Hematopoietic multipotent progenitor cell treated with erythropoietin and hydrocortisone succinate and interleukin-3 and kit ligand, for 4 days (in vitro differentiated cells): ENCODE data around the gene CDRT15.
"Not testable (repeated sequence)": the region's sequence is repeated elsewhere in the genome, so short reads cannot be mapped to it uniquely, and the experiment has no call there.

ENCODE experiments used
- DNase-seq: peaks from one replicate; pipeline ENCODE4 v3.0.0-alpha.2; 2015

Gene CDRT15

GRCh38 chr17:14205992-14206461 lies 30.6 kb downstream of the CDRT15 start:
- peak; percentile 18 for DNase-seq

GRCh38 chr17:14205380-14205779 lies 31.3 kb downstream of the CDRT15 start:
- no peak for DNase-seq

- DNase-seq = no peak
Observed at GRCh38 chr17:14204546-14204945, 32.1 kb downstream of the CDRT15 start.

GRCh38 chr17:14204084-14204483 lies 32.6 kb downstream of the CDRT15 start:
- DNase-seq = peak; percentile 43

- peak; percentile 80 for DNase-seq
Observed at GRCh38 chr17:14203388-14203787, 33.3 kb downstream of the CDRT15 start.

GRCh38 chr17:14202388-14203166 lies 34.1 kb downstream of the CDRT15 start:
- DNase-seq = no peak

GRCh38 chr17:14201988-14202380 lies 34.7 kb downstream of the CDRT15 start:
- DNase-seq = no peak

GRCh38 chr17:14201021-14201987 lies 35.4 kb downstream of the CDRT15 start:
- peak; percentile 74 for DNase-seq

GRCh38 chr17:14200354-14200753 lies 36.3 kb downstream of the CDRT15 start:
- no peak for DNase-seq

GRCh38 chr17:14199601-14200000 lies 37.1 kb downstream of the CDRT15 start:
- peak; percentile 65 for DNase-seq

GRCh38 chr17:14198575-14198974 lies 38.1 kb downstream of the CDRT15 start:
- no peak for DNase-seq

- no peak for DNase-seq
Observed at GRCh38 chr17:14198013-14198412, 38.6 kb downstream of the CDRT15 start.

- no peak for DNase-seq
Observed at GRCh38 chr17:14197586-14197985, 39.1 kb downstream of the CDRT15 start.

- no peak for DNase-seq
Observed at GRCh38 chr17:14197057-14197456, 39.6 kb downstream of the CDRT15 start.

- DNase-seq = peak; percentile 25
Observed at GRCh38 chr17:14196377-14196997, 40.2 kb downstream of the CDRT15 start.

GRCh38 chr17:14192636-14193344 lies 43.9 kb downstream of the CDRT15 start:
- DNase-seq = not testable (repeated sequence)

- DNase-seq = not testable (repeated sequence)
Observed at GRCh38 chr17:14192039-14192438, 44.6 kb downstream of the CDRT15 start.

- DNase-seq = not testable (repeated sequence)
Observed at GRCh38 chr17:14191469-14191868, 45.2 kb downstream of the CDRT15 start.

GRCh38 chr17:14190774-14191173 lies 45.9 kb downstream of the CDRT15 start:
- DNase-seq = not testable (repeated sequence)

GRCh38 chr17:14186443-14186842 lies 50.2 kb downstream of the CDRT15 start:
- DNase-seq = not testable (repeated sequence)
